Stimulated activated naive CD8-positive, alpha-beta T cell treated with anti-CD3 and anti-CD28 coated beads, Interleukin-15, Interleukin-2, amounts not matched to agents 100 ng/mL and 50 ng/mL, for 24 hours (primary cell): ENCODE measurements around the gene WNK1.
"Not testable (repeated sequence)": the region's sequence is repeated elsewhere in the genome, so short reads cannot be mapped to it uniquely, and the experiment has no call there.

Source experiments
- H3K27ac Mint-ChIP-seq: one replicate; pipeline ENCODE4 v1.8.0; 2021; ENCODE audit warnings: mild to moderate bottlenecking, mixed read lengths
- H3K27me3 Mint-ChIP-seq: one replicate; pipeline ENCODE4 v1.8.0; 2021; ENCODE audit warnings: mixed read lengths
- H3K36me3 Mint-ChIP-seq: one replicate; pipeline ENCODE4 v1.8.0; 2021; ENCODE audit warnings: low read depth, mixed read lengths
- H3K4me1 Mint-ChIP-seq: one replicate; pipeline ENCODE4 v1.8.0; 2021; ENCODE audit warnings: low read depth, mixed read lengths
- H3K4me3 Mint-ChIP-seq: one replicate; pipeline ENCODE4 v1.8.0; 2021; ENCODE audit warnings: mild to moderate bottlenecking, mixed read lengths
- H3K9me3 Mint-ChIP-seq: one replicate; pipeline ENCODE4 v1.8.0; 2021; ENCODE audit warnings: mixed read lengths

WNK1 gene

DNA sequence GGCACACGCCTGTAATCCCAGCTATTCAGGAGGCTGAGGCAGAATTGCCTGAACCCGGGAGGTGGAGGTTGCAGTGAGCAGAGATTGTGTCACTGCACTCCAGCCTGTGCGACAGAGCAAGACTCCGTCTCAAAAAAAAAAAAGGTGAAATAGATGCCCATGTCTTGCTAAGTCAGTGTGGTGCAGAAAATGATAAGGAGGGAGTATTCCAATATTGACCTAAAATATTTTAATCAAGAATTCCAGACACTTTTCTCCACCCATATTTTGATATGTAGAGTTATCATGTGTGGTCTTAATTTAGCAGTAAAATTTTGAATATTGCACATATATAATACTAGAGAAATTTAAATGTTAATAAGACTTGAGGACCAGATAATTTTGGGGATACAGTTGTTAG, 57.7 kb downstream of the WNK1 start:
- Mint-ChIP-seq H3K36me3 (peaks cover 13% of the 10 kb centered on the region), H3K27me3 (no peaks in the 10 kb centered on the region), H3K27ac (peak overlapping the region; percentile 77), H3K4me3 (no peak overlapping the region), H3K9me3 (no peaks in the 10 kb centered on the region), H3K4me1 (peaks cover 75% of the 10 kb centered on the region)

DNA sequence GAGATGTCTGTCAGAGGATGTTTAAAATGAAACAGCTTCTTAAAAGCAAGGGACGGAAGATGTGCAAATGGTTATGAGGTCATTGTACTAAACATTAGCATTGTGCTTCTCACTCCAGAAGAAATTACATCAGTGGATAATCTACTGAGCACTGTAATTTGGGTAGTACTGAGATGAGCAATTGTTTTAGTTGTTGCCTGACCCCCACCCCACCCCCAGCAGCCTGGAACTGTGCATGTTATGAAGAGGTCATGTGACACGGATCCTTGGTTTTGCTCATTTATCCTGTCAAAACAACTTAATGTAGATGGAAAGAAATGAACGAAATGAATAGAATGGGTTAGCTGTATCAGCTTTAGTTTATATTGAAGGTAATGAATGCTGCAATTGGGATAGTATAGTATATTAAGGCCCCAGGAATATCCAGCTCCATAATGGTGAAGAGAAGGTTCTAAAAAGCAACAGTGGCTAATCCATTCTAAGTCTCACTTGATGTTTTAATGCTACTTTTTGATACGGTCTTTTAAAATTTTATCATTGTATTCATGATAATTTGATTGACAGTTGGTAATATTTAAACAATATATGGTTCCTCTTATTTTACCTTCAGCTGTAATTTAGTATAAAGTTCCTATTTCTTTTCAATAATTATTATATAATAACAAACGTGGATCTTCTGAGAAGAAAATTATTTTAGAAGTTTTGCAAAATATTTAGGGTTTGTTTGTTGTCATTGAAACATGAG, 58.5 kb downstream of the WNK1 start:
- no peaks in the 10 kb centered on the region for H3K9me3 Mint-ChIP-seq
- H3K27ac Mint-ChIP-seq = peak overlapping the region; percentile 77
- H3K4me3 Mint-ChIP-seq = no peak overlapping the region
- H3K36me3 Mint-ChIP-seq = peaks cover 17% of the 10 kb centered on the region
- peaks cover 70% of the 10 kb centered on the region for H3K4me1 Mint-ChIP-seq
- H3K27me3 Mint-ChIP-seq = no peaks in the 10 kb centered on the region

DNA sequence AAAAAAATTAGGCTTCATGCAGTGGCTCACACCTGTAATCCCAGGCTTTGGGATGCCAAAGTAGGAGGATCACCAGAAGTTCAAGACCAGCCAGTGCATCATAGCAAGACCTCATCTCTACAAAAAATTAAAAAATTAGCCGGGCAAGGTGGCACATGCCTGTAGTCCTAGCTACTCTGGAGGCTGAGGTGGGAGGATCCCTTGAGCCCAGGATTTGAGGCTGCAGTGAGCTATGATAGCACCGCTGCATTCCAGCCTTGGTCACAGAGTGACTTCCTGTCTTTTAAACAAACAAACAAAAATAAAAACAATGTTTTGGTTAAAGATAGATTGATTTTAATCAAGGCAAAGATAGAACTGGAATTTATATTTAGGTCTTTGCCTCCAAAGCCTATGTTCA, 60.6 kb downstream of the WNK1 start:
- Mint-ChIP-seq H3K27me3 (no peaks in the 10 kb centered on the region), H3K9me3 (no peaks in the 10 kb centered on the region), H3K27ac (no peak overlapping the region), H3K4me3 (no peak overlapping the region), H3K36me3 (peaks cover 29% of the 10 kb centered on the region), H3K4me1 (peaks cover 51% of the 10 kb centered on the region)

DNA sequence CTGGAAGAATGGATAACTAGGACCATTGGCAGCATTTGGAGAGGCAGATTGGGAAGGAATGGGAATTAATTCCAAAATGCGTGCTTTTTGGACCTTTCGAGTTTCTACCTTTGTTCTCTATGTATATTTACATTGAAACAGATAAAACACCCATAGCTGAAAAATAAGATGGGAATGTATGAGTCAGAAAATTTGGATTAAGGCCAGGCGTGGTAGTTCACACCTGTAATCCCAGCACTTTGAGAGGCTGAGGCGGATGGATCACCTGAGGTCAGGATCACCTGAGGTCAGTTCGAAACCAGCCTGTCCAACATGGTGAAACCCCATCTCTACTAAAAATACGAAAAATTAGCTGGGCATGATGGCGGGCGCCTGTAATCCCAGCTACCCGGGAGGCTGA, 65.1 kb downstream of the WNK1 start:
- not testable (repeated sequence) for H3K4me3 Mint-ChIP-seq, H3K27ac Mint-ChIP-seq, H3K27me3 Mint-ChIP-seq, H3K9me3 Mint-ChIP-seq
- H3K4me1 Mint-ChIP-seq = peaks cover 48% of the 10 kb centered on the region
- H3K36me3 Mint-ChIP-seq = peaks cover 53% of the 10 kb centered on the region

DNA sequence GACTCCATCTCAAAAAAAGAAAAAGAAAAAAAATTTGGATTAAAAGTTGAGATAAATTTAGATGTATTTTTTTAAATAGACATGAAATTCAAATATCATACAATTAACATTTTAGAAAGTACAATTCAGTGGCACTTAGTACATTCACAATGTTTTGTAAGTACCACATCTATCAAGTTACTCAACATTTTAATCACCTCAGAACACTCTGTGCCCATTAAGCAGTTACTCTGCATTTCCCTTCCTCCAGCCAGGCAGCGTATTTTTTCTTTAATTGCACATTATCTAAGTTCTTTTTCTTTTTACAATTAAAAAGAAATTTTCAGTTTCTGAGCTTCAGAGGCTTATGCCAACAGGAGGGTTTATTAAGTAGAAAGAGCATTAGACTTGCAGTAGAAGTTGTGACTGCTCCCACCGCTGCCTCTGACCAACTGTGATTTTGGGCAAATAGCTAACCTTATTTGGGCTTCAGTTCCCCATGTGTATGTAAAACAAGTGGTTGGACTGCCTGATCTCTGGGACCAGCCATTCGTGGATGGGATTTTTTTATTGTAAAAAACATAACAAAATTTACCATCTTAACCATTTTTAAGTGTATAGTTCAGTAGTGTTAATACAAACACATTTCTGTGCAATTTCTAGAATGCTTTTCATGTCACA, 65.7 kb downstream of the WNK1 start:
- Mint-ChIP-seq H3K9me3 (peaks cover 2% of the 10 kb centered on the region), H3K27me3 (no peaks in the 10 kb centered on the region), H3K36me3 (peaks cover 58% of the 10 kb centered on the region), H3K4me3 (no peak overlapping the region), H3K27ac (no peak overlapping the region), H3K4me1 (peaks cover 49% of the 10 kb centered on the region)

DNA sequence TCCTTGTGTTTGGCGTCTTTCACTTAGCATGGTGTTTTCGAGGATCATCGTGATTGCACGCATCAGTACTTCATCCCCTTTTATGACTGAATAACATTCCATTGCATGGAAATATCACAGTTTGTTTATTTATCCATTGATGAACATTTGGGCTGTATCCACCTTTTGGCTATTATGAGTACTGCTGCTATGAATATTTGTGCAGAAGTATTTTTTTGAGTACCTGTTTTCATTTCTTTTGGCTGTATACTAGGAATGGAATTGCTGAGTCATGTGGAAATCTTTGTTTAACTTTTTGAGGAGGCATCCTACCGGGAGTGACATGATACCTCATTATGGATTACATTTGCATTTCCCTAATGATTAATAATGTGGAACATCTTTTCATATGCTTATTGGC, 66.4 kb downstream of the WNK1 start:
- Mint-ChIP-seq H3K9me3 (peaks cover 7% of the 10 kb centered on the region), H3K27me3 (no peaks in the 10 kb centered on the region), H3K27ac (peak overlapping the region; percentile 45), H3K4me3 (no peak overlapping the region), H3K36me3 (peaks cover 58% of the 10 kb centered on the region), H3K4me1 (peaks cover 49% of the 10 kb centered on the region)

DNA sequence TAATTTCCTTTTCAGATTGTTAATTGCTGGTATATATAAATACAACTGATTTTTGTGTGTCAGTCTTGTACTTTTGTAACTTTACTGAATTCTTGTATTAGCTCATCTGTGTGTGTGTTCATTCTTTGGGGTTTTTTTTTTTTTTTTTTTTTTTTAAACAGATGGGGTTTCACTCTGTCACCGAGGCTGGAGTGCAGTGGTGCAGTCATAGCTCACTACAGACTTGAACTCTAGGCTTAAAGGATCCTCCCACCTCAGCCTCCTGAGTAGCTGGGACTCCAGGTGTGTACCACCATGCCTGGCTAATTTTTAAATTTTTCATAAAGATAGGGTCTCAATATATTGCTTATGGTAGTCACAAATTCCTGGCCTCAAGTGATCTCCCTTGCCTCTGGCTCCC, 68.0 kb downstream of the WNK1 start:
- Mint-ChIP-seq H3K9me3 (peaks cover 7% of the 10 kb centered on the region), H3K27me3 (no peaks in the 10 kb centered on the region), H3K4me3 (no peak overlapping the region)

DNA sequence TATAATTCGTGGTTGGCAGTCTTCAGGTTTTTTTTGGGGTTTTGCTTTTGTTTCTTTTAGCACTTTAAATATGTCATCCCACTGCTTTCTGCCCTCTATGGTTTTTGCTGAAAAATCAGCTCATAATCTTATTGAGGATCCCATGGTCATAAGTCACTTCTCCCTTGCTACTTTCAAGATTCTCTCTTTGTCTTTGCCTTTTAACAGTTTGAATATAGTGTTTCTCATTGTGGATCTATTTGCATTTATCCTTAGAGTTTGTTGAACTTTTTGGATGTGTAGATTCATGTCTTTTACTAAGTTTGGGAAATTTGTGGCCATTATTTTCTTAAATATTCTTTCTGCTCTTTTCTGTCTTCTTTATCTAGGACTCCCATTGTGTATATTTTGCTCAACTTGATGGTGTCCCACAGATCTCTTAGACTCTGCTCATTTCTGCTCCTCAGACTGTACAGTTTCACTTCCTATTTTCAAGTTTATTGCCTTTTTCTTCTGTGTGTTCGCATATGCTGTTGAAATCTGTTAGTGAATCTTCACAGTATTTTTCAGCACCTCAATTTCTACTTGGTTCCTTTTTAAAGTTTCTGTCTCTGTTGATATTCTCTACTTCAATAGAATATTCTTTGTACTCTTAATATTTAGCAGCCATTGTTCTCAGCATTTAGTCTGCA, 70.8 kb downstream of the WNK1 start:
- peak overlapping the region; percentile 1 for H3K4me3 Mint-ChIP-seq
- H3K36me3 Mint-ChIP-seq = peaks cover 38% of the 10 kb centered on the region
- peaks cover 50% of the 10 kb centered on the region for H3K4me1 Mint-ChIP-seq
- peak overlapping the region; percentile 43 for H3K27ac Mint-ChIP-seq
- no peaks in the 10 kb centered on the region for H3K27me3 Mint-ChIP-seq
- peaks cover 7% of the 10 kb centered on the region for H3K9me3 Mint-ChIP-seq

More for the DNA sequence above, 68.0 kb downstream of the WNK1 start:
- Mint-ChIP-seq H3K36me3 (peaks cover 48% of the 10 kb centered on the region), H3K27ac (no peak overlapping the region), H3K4me1 (peaks cover 50% of the 10 kb centered on the region)

DNA sequence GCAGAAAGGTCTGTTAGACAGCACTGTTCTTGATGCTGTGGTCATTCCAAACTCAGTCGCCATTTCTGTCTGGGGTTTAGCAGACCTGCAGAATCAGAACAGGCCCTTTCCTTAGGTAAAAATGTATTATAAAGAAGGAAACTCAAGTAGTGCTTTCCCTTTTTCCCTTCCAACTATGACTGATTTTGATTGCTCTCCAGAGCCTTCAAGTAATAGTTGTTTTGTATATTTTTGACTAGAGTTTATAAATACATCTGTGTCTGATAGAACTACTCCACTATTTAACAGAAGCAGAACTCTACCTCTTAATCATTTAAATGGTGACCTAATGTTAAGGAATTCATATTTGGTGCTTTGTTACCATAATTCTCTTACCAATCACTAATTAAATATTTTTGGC, 74.0 kb downstream of the WNK1 start:
- H3K27me3 Mint-ChIP-seq = no peaks in the 10 kb centered on the region
- no peak overlapping the region for H3K27ac Mint-ChIP-seq
- peaks cover 23% of the 10 kb centered on the region for H3K4me1 Mint-ChIP-seq
- H3K4me3 Mint-ChIP-seq = no peak overlapping the region
- H3K9me3 Mint-ChIP-seq = peaks cover 7% of the 10 kb centered on the region
- peaks cover 49% of the 10 kb centered on the region for H3K36me3 Mint-ChIP-seq

DNA sequence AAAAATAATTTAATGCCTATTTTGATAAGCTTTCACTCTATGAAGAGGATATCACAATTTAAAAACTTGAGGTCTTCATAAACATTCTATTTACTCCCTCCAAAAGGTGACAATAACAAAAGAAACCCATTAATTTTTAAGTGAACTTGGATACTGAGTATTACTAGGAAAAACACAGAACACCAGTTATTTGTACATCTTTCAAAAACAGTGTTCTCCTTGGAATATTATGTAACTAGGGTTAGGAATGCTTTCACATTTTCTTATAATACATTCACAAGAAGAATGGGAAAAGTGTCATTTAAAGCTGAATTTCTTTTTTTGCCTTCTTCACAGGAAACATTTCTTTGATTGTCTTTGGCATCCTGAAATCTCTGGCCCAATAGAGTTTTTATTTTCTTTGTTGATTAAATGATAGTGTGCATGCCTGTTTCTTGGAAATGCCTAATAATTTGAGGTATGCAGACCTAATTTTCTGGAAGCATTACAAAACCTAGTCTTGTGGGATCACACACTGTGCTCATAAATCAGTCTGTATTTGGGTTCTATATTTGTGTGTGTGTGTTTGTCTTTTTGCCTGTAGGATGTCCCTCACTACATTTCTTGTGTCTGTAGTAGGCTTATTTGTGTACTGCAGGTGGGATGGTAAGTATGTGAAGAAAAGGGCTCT, 76.5 kb downstream of the WNK1 start:
- Mint-ChIP-seq H3K4me1 (peaks cover 9% of the 10 kb centered on the region), H3K27me3 (no peaks in the 10 kb centered on the region), H3K36me3 (peaks cover 49% of the 10 kb centered on the region)

DNA sequence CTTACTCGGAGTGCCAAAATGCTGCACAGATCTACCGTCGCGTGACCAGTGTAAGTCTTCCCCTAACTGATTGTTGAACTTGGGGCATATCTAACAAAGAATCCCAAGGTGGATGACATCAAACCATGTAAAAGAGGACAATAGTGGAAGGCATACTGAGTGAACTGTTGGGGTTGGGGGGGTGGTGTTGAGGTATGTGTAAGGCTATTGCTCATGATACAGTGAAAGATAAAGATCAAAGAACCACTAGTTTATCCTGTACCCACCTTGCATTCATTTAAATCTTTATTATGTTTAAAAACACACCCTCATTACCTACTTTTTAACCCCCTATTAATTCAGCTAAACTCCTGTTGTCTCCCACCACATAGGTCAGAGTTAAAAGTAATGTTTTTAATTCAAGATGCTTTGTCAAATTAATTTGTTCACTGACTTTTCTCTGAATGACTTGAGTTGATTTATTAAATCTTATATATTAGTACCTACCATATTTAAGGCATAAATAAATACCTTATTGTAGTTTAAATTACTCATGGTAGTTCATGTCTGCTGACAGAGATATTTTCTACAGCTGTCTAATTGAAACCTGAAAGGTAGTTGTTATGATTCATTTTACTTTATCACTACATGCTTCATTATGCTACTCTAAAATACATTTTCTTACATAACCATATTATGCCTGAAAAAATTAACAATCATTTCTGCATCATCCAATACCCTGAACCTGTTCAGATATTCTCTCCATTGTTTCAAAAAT, 77.9 kb downstream of the WNK1 start:
- Mint-ChIP-seq H3K4me3 (no peak overlapping the region), H3K9me3 (no peaks in the 10 kb centered on the region), H3K4me1 (peaks cover 8% of the 10 kb centered on the region), H3K27me3 (no peaks in the 10 kb centered on the region), H3K36me3 (peaks cover 57% of the 10 kb centered on the region), H3K27ac (no peak overlapping the region)

More for the DNA sequence above, 76.5 kb downstream of the WNK1 start:
- Mint-ChIP-seq H3K4me3 (no peak overlapping the region), H3K27ac (no peak overlapping the region), H3K9me3 (no peaks in the 10 kb centered on the region)

DNA sequence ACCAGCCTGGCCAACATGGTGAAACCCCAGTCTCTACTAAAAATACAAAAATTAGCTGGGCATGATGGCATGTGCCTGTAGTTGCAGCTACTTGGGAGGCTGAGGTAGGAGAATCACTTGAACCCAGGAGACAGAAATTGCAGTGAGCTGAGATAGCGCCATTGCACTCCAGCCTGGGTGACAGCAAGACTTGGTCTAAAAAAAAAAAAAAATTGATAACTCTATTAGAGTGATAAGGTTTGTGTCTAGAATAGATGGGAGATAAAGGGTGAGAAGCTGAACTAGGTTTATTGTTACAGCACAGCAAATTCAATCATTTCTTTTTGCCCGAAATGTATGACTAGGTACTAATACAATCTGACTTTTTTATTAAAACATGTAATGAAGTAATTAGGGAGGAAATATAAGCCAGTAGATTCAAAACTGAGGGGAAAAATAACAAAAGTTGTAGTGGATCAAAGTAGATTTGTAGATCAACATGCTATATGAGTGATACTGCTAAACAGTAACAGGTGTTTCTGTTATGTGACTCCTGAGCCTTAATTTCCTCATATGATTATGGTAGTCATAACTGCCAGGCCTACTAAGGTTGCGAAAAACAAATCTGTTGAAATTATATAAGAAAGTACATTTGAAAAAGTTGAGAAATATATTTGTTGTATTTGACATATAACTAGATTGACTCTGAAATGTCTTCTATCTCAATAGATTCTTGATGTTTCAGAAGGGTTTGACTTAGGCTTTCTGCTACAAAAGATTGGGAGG, 83.6 kb downstream of the WNK1 start:
- Mint-ChIP-seq H3K9me3 (no peaks in the 10 kb centered on the region), H3K27ac (no peak overlapping the region), H3K36me3 (peaks cover 45% of the 10 kb centered on the region), H3K4me1 (peaks cover 11% of the 10 kb centered on the region), H3K27me3 (no peaks in the 10 kb centered on the region), H3K4me3 (no peak overlapping the region)

DNA sequence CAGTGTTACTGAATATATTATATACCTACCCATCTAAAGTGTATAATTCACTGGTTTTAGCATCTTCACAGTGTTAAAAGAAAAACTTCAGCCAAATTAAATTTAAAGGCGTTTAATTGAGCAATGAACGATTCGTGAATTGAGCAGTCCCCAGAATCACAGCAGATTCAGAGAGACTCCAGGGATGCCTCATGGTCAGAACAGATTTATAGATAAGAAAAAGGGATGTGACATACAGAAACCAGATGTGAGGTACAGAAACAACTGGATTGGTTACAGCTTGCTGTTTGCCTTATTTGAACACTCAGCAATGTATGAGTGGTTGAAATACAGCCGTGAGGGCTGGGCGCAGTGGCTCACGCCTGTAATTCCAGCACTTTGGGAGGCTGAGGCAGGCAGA, 84.6 kb downstream of the WNK1 start:
- Mint-ChIP-seq H3K4me3 (no peak overlapping the region), H3K4me1 (peaks cover 13% of the 10 kb centered on the region), H3K36me3 (peaks cover 50% of the 10 kb centered on the region), H3K27me3 (no peaks in the 10 kb centered on the region), H3K9me3 (no peaks in the 10 kb centered on the region), H3K27ac (no peak overlapping the region)

DNA sequence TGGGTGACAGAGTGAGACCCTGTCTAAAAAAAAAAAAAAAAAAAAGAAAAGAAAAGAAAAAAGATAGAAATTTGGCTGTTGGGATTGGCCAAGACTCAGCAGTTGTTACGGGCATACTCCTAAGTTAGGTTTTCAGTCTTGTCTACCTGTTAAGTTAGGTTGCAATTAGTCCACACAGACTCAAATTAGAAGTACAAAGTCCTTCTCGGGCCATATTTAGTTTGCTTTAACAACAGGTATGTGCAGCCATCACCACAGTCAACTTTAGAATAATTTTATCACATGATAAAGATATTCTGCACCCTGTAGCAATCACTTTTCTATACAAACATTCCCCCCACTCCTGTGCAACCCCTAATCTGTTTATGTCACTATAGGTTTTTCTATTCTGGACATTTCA, 85.2 kb downstream of the WNK1 start:
- Mint-ChIP-seq H3K27ac (no peak overlapping the region), H3K36me3 (peaks cover 50% of the 10 kb centered on the region), H3K4me1 (peaks cover 17% of the 10 kb centered on the region), H3K4me3 (no peak overlapping the region), H3K27me3 (no peaks in the 10 kb centered on the region), H3K9me3 (no peaks in the 10 kb centered on the region)
